CD4-positive, alpha-beta T cell treated with Interleukin-15 for 4 hours (primary cell): Measurements from ENCODE around the gene NDUFC2.
"Not testable (repeated sequence)": the region's sequence is repeated elsewhere in the genome, so short reads cannot be mapped to it uniquely, and the experiment has no call there.

Experiments
- DNase-seq: peaks from one replicate; pipeline ENCODE4 v3.0.0-alpha.2; 2020; ENCODE audit warnings: low spot score

The NDUFC2 gene

DNA sequence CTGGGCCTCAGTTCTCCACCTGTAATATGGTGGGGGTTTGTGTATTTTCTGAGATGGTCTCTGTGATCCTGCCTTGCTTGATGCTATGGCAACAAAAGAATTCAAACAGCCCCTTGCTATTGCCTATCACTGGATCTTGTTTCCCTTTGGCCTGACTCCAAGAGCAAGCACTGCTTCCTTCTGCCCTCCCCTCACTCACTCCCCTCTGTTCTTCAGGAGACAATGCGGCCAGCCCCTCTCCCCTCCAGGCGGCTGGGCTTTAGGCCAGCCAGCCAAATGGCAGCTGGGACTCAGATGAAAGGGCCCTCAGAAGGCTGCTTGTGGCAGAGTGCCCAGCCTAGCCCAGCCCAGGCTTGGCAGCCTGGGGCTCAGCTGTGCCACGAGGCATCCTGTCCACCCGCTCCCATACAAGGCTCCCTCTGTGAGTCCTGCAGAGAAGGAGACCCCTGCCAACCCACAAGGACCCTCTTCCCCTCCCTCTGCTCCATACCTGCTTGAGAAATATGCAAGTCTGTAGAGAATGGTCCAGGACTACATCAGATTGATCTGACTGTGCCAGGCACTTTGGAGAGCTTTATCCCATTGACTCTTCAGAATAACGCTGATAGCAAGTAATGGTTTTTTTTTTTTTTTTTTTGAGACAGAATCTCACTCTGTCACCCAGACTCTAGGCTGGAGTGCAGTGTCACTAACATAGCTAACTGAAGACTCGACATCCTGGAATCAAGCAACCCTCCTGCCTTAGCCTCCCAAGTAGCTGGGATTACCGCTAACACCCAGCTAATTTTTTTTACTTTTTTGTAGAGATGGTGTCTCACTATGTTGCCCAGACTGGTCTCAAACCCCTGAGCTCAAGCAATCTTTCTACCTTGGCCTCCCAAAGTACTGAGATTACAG, 49.0 kb downstream of the NDUFC2 start:
- no peak for DNase-seq

DNA sequence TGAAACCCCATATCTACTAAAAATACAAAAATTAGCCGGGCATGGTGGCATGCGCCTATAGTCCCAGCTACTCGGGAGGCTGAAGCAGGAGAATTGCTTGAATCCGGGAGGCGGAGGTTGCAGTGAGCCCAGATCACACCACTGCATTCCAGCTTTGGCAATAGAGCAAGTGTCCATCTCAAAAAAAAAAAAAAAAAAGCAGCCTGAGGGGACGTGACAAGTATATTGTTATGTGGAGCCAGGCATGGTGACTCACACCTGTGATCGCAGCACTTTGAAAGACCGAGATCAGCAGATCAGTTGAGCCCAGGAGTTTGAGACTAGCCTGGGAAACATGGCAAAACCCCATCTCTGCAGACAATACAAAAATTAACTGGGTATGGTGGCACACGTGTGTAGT, 51.2 kb downstream of the NDUFC2 start:
- DNase-seq, result not testable (repeated sequence)

DNA sequence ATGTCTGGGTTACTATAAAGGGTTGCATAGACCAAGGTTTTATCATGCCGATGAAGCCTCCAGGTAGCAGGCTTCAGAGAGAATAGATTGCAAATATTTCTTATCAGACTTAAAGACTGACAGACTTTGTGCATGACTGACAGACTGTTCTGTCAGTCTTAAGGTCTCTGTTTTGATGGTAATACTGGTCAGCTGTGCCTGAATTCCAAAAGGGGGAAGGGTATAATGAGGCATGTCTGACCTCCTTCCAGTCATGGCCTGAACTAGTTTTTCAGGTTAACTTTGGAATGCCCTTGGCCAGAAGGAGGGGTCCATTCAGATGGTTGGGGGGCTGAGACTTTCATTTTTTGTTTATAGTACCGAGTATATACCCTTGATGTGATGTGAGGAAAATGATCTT, 51.9 kb downstream of the NDUFC2 start:
- no peak for DNase-seq

DNA sequence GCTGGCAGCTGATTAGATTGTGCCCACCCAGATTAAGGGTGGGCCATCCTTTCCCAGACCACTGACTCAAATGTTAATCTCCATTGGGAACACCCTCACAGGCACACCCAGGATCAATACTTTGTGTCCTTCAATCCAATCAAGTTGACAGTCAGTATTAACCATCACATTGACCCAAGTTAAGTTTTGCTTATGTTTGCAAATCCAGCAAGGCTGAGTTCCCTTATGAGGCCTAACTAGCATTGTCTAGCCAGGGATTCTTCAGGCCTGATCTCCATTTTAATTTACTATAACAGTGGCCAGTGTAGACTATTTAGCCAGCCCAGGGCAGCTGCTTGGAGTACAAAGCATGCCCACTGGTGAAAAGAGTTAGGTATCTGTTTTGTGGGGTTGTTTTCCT, 54.3 kb downstream of the NDUFC2 start:
- no peak for DNase-seq

DNA sequence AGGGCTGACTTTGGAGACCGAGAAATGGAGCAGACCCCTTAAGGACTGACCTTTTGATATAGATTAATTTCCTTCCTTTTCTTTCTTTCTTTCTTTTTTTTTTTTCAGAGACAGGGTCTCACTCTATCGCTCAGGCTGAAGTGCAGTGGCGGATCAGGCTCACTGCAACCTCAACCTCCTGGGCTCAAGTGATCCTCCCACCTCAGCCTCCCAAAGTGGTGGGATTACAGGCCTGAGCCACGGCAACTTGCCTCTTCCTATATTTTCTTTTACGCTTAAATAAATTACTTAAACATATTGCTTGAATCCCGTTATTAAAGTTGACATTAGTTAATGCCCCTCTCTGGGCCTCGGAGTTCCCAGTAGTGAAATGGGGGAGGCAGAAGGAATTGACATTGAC, 56.2 kb downstream of the NDUFC2 start:
- no peak for DNase-seq

DNA sequence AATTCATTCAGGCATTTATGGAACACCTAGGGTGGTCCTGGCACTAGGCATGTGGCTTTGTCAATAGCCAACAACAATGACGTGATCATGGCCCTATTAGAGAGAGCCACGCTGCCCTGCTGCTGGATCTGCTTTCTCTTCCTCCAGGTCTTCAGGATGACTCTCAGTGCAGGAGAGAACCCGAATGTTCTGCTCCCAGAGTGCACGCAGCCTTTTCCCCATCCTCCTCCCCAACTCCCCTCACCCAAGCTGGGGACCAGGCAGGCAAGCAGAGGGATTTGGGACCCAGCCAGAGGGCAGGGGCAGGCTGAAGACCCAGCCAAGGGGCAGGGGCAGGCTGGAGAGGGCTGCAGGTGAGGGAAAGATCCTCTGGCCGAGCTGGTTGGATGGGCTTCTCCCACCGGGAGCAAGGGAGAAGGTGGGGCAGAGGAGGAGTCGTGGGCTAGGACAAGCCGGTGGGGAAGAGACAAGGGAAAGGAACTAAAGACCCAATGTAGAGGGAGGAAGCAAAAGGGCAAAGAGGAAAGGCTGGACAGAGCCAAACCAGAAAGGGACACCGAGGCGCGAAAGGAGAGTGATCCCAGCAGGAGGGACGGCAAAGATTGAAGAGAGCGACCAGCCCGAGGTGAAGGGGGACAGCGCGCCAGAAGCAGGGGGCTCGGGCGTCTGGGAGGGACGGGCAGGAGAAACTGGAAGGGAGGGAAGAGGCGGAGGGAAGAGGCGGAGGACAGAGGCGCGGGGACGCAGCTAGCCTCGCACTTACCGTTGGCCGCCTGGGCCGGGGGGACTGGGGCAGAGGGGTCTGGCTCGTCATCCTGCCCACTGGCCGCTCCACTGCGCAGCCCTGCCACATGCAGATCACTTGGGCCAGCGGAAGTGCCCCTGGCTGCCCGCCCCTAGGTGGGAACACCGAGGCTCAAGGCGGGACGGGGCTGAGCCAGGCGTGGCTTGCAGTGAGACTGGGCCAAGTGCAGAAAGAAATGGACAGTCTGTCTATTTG, 57.0 kb downstream of the NDUFC2 start, which contains the start of gene KCTD14:
KCTD14 (minus strand) TSS at position 880 of the 1,000 bp plus-strand sequence; CDS start at position 853, 27 bp downstream.
- no peak for DNase-seq

DNA sequence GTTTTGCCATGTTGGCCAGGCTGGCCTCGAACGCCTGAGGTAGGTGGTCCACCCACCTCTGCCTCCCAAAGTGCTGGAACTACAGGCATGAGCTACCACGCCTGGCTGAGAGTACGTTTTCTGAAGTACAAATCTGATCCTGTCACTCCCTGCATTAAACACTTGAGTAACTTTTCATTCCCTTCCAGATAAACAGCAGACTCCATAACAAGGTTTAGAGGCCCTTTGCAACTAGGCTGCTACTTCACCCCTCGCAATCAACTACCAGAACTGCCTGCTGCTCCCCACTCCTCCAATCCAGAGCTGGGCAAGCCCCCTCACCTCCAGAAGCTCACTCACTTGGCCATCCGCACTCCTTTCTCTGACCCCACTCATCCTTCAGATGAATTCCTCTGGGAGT, 58.1 kb downstream of the NDUFC2 start:
- no peak for DNase-seq

DNA sequence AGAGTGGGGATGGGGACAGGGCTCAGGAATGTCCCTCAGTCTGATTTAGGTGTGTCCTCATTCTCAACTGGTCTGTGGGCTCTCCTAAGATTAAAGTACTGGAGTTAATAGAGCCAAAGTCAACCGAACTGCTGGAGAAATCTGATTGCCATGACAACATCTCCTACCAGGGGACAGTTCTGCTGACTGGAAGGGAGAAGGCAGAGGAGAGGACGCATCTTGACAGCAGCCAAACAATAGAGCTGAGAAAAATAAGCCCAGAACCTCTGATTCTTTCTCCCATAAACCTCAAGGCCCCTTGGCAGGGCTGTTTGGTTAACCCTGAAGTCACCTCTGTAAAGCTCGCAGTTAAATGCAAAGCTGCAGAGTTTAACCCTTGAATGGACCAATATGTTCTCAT, 59.4 kb downstream of the NDUFC2 start:
- no peak for DNase-seq

DNA sequence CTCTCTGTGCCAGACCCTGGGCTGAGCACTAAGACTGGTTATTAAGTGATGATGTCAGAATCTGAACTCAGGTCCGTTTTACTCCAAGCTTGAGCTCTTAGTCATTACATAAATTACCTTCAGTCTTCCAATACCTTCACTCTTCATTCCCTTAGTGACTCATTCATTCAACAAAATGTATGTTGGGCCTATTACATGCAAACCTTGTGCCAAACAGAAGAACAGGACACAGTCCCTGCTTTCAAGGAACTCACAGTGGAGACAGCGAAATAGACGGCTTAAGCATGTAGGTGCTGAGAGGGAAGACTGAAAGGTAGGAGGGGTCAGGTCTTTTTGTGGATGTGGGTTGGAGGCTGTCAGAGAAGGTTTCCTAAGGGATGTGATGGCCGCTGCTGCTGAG, 59.9 kb downstream of the NDUFC2 start:
- DNase-seq, result no peak
